Measurements from ENCODE around the gene HCN1.
"Not testable (repeated sequence)": the region's sequence is repeated elsewhere in the genome, so short reads cannot be mapped to it uniquely, and the experiment has no call there.

The HCN1 gene

GRCh38 chr5:45609661-45610060, 86.5 kb downstream of the HCN1 start:
- peak; percentile 27 for DNase-seq

- DNase-seq: no peak
These were observed 92.1 kb downstream of the HCN1 start for GRCh38 chr5:45604092-45604491.

- DNase-seq: no peak
These were observed 94.8 kb downstream of the HCN1 start for GRCh38 chr5:45601424-45601823.

GRCh38 chr5:45596320-45596719, 99.9 kb downstream of the HCN1 start:
- DNase-seq: no peak

GRCh38 chr5:45586001-45586400, 110.2 kb downstream of the HCN1 start:
- DNase-seq: not testable (repeated sequence)

- DNase-seq: peak; percentile 95
These were observed 117.9 kb downstream of the HCN1 start for GRCh38 chr5:45578270-45578669.

GRCh38 chr5:45568813-45569212, 127.4 kb downstream of the HCN1 start:
- no peak for DNase-seq

GRCh38 chr5:45542421-45542820, 153.8 kb downstream of the HCN1 start:
- no peak for DNase-seq

- DNase-seq: no peak
These were observed 162.5 kb downstream of the HCN1 start for GRCh38 chr5:45533663-45534062.

GRCh38 chr5:45532826-45533624, 163.2 kb downstream of the HCN1 start:
- DNase-seq: no peak

- DNase-seq: peak; percentile 58
These were observed 175.1 kb downstream of the HCN1 start for GRCh38 chr5:45521067-45521466.

GRCh38 chr5:45512521-45512920, 183.7 kb downstream of the HCN1 start:
- DNase-seq: peak; percentile 79

- DNase-seq: no peak
These were observed 186.8 kb downstream of the HCN1 start for GRCh38 chr5:45509371-45509770.

- DNase-seq: no peak
These were observed 188.0 kb downstream of the HCN1 start for GRCh38 chr5:45508135-45508534.

- DNase-seq: peak; percentile 93
These were observed 189.0 kb downstream of the HCN1 start for GRCh38 chr5:45507178-45507577.

- DNase-seq: not testable (repeated sequence)
These were observed 197.2 kb downstream of the HCN1 start for GRCh38 chr5:45499006-45499405.

GRCh38 chr5:45491368-45491767, 204.8 kb downstream of the HCN1 start:
- no peak for DNase-seq

- DNase-seq: no peak
These were observed 211.4 kb downstream of the HCN1 start for GRCh38 chr5:45484781-45485180.

GRCh38 chr5:45454114-45454513, 242.1 kb downstream of the HCN1 start:
- DNase-seq: peak; percentile 54

- DNase-seq: not testable (repeated sequence)
These were observed 251.3 kb downstream of the HCN1 start for GRCh38 chr5:45444856-45445255.

GRCh38 chr5:45440466-45440865, 255.7 kb downstream of the HCN1 start:
- no peak for DNase-seq

- no peak for DNase-seq
These were observed 258.4 kb downstream of the HCN1 start for GRCh38 chr5:45437752-45438151.

- DNase-seq: no peak
These were observed 278.7 kb downstream of the HCN1 start for GRCh38 chr5:45417285-45417998.
